NB4 (cell line): ENCODE measurements around the gene KATNIP.

ENCODE experiments used
- DNase-seq: peaks from one replicate; pipeline ENCODE4 v3.0.0; 2010; ENCODE audit warnings: low read depth
- H3K4me3 ChIP-seq: one replicate; pipeline ENCODE4 v1.5.1; 2011; ENCODE audit warnings: mild to moderate bottlenecking, low read depth, low read length, moderate library complexity
- MYC ChIP-seq: IDR thresholded peaks from 2 replicates; pipeline ENCODE4 v1.6.1; 2011; ENCODE audit warnings: low read depth, low read length
- POLR2A ChIP-seq: IDR thresholded peaks from 2 replicates; pipeline ENCODE4 v1.6.1; 2011; ENCODE audit warnings: mild to moderate bottlenecking; ENCODE audit not compliant: insufficient read length; ENCODE audit errors: extremely low read depth
- TF ChIP-seq, protein P1 (sequence below): IDR thresholded peaks from 2 replicates; pipeline ENCODE4 v1.6.1; 2011; ENCODE audit warnings: low read depth, low read length
- TF ChIP-seq, protein P2 (sequence below): IDR thresholded peaks from one replicate; pipeline ENCODE4 v1.5.1; 2012; ENCODE audit warnings: low read depth, low read length

KATNIP gene

DNA sequence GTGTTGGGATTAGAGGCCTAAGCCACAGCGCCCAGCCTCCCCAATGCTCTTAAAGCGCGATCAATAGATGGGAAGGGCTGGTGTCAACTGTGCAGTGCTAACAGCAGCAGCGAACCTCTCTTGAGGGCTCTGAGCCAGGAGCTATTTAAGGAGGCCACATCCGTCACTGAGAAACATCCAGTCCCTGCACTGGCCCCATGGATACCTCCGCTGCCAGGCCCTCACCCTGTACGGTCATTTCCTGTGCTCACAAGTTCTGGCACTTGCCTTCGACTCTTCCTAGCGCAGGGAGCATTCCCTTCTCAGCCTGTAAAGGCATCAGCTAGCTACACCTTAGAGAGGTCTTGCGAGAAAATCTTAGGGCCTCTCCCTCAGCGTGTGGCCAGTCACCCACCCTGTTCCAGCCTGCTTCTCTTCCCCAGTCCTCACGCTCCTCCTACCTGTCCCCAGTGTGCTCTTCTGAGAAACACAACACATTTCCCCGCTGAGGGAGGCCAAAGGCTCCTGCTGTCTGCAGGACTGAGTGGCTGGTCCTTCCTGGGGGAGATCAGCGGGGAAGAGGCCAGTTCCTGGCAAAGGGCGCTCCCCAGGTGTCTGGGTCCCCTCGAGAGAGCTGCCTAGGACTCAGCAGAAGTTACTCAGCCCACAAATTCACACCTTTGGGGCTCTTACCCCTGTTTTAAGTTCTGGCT is 28.8 kb upstream of the KATNIP start:
- no peak for DNase-seq
- no peak overlapping the region for H3K4me3 ChIP-seq
- TF ChIP-seq POLR2A (no peak), MYC (no peak)
- TF ChIP-seq, protein P1, sequence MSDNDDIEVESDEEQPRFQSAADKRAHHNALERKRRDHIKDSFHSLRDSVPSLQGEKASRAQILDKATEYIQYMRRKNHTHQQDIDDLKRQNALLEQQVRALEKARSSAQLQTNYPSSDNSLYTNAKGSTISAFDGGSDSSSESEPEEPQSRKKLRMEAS, result no peak
- TF ChIP-seq, protein P2, sequence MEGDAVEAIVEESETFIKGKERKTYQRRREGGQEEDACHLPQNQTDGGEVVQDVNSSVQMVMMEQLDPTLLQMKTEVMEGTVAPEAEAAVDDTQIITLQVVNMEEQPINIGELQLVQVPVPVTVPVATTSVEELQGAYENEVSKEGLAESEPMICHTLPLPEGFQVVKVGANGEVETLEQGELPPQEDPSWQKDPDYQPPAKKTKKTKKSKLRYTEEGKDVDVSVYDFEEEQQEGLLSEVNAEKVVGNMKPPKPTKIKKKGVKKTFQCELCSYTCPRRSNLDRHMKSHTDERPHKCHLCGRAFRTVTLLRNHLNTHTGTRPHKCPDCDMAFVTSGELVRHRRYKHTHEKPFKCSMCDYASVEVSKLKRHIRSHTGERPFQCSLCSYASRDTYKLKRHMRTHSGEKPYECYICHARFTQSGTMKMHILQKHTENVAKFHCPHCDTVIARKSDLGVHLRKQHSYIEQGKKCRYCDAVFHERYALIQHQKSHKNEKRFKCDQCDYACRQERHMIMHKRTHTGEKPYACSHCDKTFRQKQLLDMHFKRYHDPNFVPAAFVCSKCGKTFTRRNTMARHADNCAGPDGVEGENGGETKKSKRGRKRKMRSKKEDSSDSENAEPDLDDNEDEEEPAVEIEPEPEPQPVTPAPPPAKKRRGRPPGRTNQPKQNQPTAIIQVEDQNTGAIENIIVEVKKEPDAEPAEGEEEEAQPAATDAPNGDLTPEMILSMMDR, result no peak

DNA sequence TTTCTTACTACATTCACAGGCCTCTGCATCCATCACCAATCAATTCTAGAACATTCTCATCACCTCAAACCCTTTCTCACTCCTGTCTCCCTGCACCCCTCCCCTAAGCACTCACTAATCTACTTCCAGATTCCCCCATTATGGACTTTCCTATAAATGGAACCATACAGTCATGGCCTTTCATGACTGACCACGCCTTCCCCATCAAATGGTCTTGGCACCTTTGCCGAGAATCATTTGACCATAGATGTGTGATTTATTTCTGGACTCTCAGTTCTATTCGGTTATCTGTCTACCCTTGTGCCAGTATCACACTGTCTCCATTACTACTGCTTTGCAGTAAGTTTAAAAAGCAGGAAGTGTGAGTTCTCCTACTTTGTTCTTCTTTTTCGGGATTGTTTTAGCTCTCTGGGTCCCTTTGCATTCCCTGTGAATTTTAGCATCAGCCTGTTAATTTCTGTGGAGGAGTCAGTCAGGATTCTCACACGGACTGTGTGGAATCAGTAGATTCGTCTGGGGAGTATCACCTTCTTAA is 27.7 kb upstream of the KATNIP start:
- H3K4me3 ChIP-seq, result no peak overlapping the region
- TF ChIP-seq, protein P1, result no peak
- TF ChIP-seq POLR2A (no peak), MYC (no peak)
- TF ChIP-seq, protein P2, result no peak
- DNase-seq, result no peak

DNA sequence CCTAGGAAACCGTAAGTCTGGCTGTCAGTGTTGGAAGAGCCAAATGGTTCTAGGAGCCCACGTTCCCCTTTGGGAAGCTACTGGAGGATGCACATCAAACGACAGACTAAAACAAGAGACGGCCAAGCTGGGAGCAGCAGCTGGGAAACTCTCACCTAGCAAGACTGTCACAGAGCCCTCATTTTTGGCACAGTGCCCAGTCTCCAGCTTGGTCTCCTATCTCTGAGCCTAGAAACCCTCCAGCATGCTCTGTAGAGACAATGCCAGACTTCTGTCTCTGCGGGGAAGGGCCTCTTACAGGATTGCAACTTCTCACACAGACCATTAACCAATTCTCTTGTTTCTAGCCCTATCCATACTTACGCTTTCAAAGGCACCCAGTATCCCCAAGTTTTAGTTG is 23.8 kb upstream of the KATNIP start:
- TF ChIP-seq MYC (no peak), POLR2A (no peak)
- TF ChIP-seq, protein P1, result no peak
- TF ChIP-seq, protein P2, result no peak
- H3K4me3 ChIP-seq, result no peak overlapping the region
- DNase-seq, result no peak

DNA sequence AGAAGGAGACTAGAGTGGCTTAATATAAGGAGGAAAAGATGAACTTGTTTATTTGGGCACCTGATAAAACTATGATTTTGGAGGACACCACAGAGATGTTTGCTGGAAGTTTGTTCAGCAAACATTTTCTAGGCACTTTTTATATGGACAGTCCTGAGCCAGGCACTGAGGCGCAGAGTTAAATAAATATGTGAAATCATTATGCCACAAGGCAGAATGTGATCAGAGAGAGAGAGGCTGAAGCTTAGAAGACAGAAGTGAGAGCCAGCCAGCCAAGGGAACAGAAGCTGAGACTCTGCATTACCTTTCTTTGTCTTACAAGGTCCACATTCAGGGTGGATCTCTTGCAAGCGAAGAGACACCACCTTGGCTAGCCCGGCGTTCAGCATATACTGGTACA is 21.6 kb upstream of the KATNIP start:
- DNase-seq, result no peak
- TF ChIP-seq POLR2A (no peak), MYC (no peak)
- TF ChIP-seq, protein P1, result no peak
- TF ChIP-seq, protein P2, result no peak
- H3K4me3 ChIP-seq, result no peak overlapping the region

DNA sequence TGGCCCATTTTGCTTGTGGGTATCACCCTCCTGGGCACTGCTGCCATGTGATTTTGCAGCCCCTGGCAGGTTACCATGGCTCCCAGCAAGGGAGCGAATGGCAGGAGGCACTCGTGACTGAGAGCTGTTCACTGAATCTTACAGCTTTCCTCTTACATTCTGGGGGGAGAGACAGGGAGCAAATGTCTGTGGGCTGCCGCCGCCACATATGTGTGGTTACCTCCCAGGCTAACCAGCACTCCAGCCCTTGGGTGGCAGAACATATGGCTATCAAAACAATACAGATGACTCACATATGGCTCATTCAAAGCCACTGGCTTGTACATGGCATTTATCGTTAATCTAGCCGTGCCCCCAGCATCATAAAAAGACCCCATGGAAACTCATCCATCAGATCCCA is 20.0 kb upstream of the KATNIP start:
- DNase-seq, result no peak
- no peak overlapping the region for H3K4me3 ChIP-seq
- no peak for TF ChIP-seq POLR2A
- TF ChIP-seq, protein P1, result no peak
- TF ChIP-seq MYC, result no peak
- TF ChIP-seq, protein P2, result no peak

DNA sequence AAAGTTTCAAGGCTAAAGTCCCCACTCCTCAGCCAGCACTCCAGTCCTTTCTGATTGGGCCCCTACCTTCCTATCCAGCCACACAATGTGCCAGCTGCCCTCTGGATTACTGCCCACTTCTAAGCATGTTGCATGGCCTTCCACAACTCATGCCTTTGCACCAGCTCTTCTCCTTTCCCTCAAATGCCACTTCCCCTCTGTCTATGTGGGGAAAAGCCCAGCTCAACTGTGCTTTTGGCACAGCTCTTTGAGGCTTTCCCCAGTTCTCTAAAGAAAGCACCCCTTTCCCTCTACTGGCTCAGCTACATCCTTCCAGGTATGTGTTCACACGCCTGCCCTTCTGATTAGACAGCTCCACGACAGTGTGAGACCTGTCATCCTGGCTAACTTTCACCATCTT is 18.8 kb upstream of the KATNIP start:
- DNase-seq, result no peak
- TF ChIP-seq MYC (no peak), POLR2A (no peak)
- TF ChIP-seq, protein P1, result no peak
- TF ChIP-seq, protein P2, result no peak

More for the DNA sequence above, 18.8 kb upstream of the KATNIP start:
- H3K4me3 ChIP-seq, result no peak overlapping the region
